Peyer's patch (tissue), 4 donors: ENCODE results near the gene IRF4. TPM values are rescaled to one million over a fixed set of nuclear protein-coding genes. Genes with fewer than 3 reads are reported as not detected.

Experiments used
- DNase-seq, 3 donors: peaks; one replicate each; pipeline ENCODE4 v3.0.0-alpha.2; 2017 to 2019
- H3K27ac ChIP-seq, 4 donors: fragments of 200-600 bp; sonication (generic); one replicate each; pipeline ENCODE4 v1.5.1; 2016 to 2019
- H3K27me3 ChIP-seq, 2 donors: fragments of 200-600 bp; sonication (generic); one replicate each; pipeline ENCODE4 v1.5.1; 2019
- H3K36me3 ChIP-seq, 3 donors: fragments of 200-600 bp; sonication (generic); one replicate each; pipeline ENCODE4 v1.5.1; 2016 to 2019
- H3K4me1 ChIP-seq, 4 donors: fragments of 200-600 bp; sonication (generic); one replicate each; pipeline ENCODE4 v1.5.1; 2016 to 2019
- H3K4me3 ChIP-seq, 4 donors: fragments of 200-600 bp; sonication (generic); 1 replicate in 3 of 4; 2 replicates in 1 of 4; pipeline ENCODE4 v1.5.1; 2016 to 2019; ENCODE audit warnings: mild to moderate bottlenecking in 1 of 4
- H3K9me3 ChIP-seq, 4 donors: fragments of 200-600 bp; sonication (generic); one replicate each; pipeline ENCODE4 v1.5.1; 2016 to 2019; ENCODE audit warnings: mild to moderate bottlenecking in 1 of 4
- CTCF ChIP-seq, 6 experiments: fragments of 450-650 bp in 4 of 6; fragments of 200-600 bp in 2 of 6; sonication (generic) in 1 of 6; IDR thresholded peaks; one replicate each; pipeline ENCODE4 v1.5.1; 2017 to 2019; ENCODE audit warnings: antibody characterized with exemption in 6 of 6, mild to moderate bottlenecking in 3 of 6, moderate library complexity in 1 of 6
- POLR2A ChIP-seq, 2 donors: fragments of 450-650 bp; IDR thresholded peaks; one replicate each; pipeline ENCODE4 v1.5.1; 2017; ENCODE audit warnings: antibody characterized with exemption in 2 of 2, mild to moderate bottlenecking in 2 of 2, moderate library complexity in 2 of 2
- total RNA-seq, 4 donors: library from RNA; depleted of rRNA; stranded (reverse); fragments of >200 nt; gene quantifications; one replicate each; pipeline ENCODE4 v1.1.0, GENCODE V29; 2016

The IRF4 gene
- total RNA-seq, 4 donors from 2014 or later: 0.47 to 57.8 (median 6.9) TPM

- DNase-seq: no peak
- H3K9me3 ChIP-seq: no peaks in the 10 kb centered on the region
These were observed 39.7 kb upstream of the IRF4 start for GRCh38 chr6:351867-352289.

GRCh38 chr6:352474-352873, 39.1 kb upstream of the IRF4 start:
- no peak for DNase-seq
- Histone ChIP-seq H3K36me3 (peaks cover 0 to 28% (median 0%) of the 10 kb centered on the region in 3 donors), H3K9me3 (no peaks in the 10 kb centered on the region), H3K4me3 (no peak overlapping the region), H3K27me3 (no peaks in the 10 kb centered on the region), H3K27ac (no peak overlapping the region), H3K4me1 (peaks cover 0 to 8% (median 3%) of the 10 kb centered on the region in 4 donors)
- TF ChIP-seq CTCF (IDR thresholded peaks at IDR 0.05) (no peak), POLR2A (IDR thresholded peaks at IDR 0.05) (no peak)

More at GRCh38 chr6:351867-352289, 39.7 kb upstream of the IRF4 start:
- Histone ChIP-seq H3K4me3 (no peak overlapping the region), H3K27me3 (no peaks in the 10 kb centered on the region), H3K36me3 (peaks cover 0 to 28% (median 0%) of the 10 kb centered on the region in 3 donors), H3K27ac (no peak overlapping the region), H3K4me1 (peaks cover 0 to 5% (median 2%) of the 10 kb centered on the region in 4 donors)
- TF ChIP-seq POLR2A (IDR thresholded peaks at IDR 0.05) (no peak), CTCF (IDR thresholded peaks at IDR 0.05) (no peak)

GRCh38 chr6:352896-353470, 38.6 kb upstream of the IRF4 start:
- TF ChIP-seq CTCF (IDR thresholded peaks at IDR 0.05) (no peak), POLR2A (IDR thresholded peaks at IDR 0.05) (no peak)
- no peak overlapping the region for H3K4me3 ChIP-seq
- no peak for DNase-seq

GRCh38 chr6:353642-354614, 37.6 kb upstream of the IRF4 start:
- peaks cover 0 to 15% (median 0%) of the 10 kb centered on the region in 3 donors for H3K36me3 ChIP-seq
- H3K4me1 ChIP-seq: peaks cover 0 to 8% (median 0%) of the 10 kb centered on the region in 4 donors
- no peaks in the 10 kb centered on the region for H3K27me3 ChIP-seq
- DNase-seq: no peak
- TF ChIP-seq POLR2A (IDR thresholded peaks at IDR 0.05) (no peak), CTCF (IDR thresholded peaks at IDR 0.05) (no peak)
- no peaks in the 10 kb centered on the region for H3K9me3 ChIP-seq
- H3K27ac ChIP-seq: no peak overlapping the region
- H3K4me3 ChIP-seq: no peak overlapping the region

More at GRCh38 chr6:352896-353470, 38.6 kb upstream of the IRF4 start:
- Histone ChIP-seq H3K4me1 (peaks cover 0 to 8% (median 0%) of the 10 kb centered on the region in 4 donors), H3K27me3 (no peaks in the 10 kb centered on the region), H3K36me3 (peaks cover 0 to 24% (median 0%) of the 10 kb centered on the region in 3 donors), H3K27ac (no peak overlapping the region), H3K9me3 (no peaks in the 10 kb centered on the region)

GRCh38 chr6:354631-355280, 36.8 kb upstream of the IRF4 start:
- H3K27ac ChIP-seq: no peak overlapping the region
- H3K36me3 ChIP-seq: peaks cover 0 to 10% (median 0%) of the 10 kb centered on the region in 3 donors
- H3K4me3 ChIP-seq: no peak overlapping the region
- peaks cover 0 to 8% (median 0%) of the 10 kb centered on the region in 4 donors for H3K4me1 ChIP-seq
- TF ChIP-seq CTCF (IDR thresholded peaks at IDR 0.05) (no peak), POLR2A (IDR thresholded peaks at IDR 0.05) (no peak)
- no peaks in the 10 kb centered on the region for H3K27me3 ChIP-seq
- DNase-seq: no peak
- no peaks in the 10 kb centered on the region for H3K9me3 ChIP-seq
